Colonic mucosa (tissue), 4 donors: Measurements from ENCODE around the gene FANCE. TPM values are rescaled to one million over a fixed set of nuclear protein-coding genes. Genes with fewer than 3 reads are reported as not detected.

ENCODE experiments used
- DNase-seq: peaks from one replicate; pipeline ENCODE4 v3.0.0-alpha.2; 2020
- H3K27ac ChIP-seq: fragments of 200-600 bp; one replicate; pipeline ENCODE4 v1.8.0; 2021
- H3K27me3 ChIP-seq: fragments of 200-600 bp; one replicate; pipeline ENCODE4 v1.8.0; 2021
- H3K36me3 ChIP-seq: fragments of 200-600 bp; one replicate; pipeline ENCODE4 v1.8.0; 2021
- H3K4me1 ChIP-seq: fragments of 200-600 bp; one replicate; pipeline ENCODE4 v1.8.0; 2021; ENCODE audit warnings: mild to moderate bottlenecking
- H3K4me3 ChIP-seq: fragments of 200-600 bp; one replicate; pipeline ENCODE4 v1.8.0; 2021
- H3K9ac ChIP-seq, 2 donors: one replicate each; pipeline ENCODE4 v1.7.0; 2013; ENCODE audit warnings: control low read depth in 2 of 2, low read depth in 2 of 2, low read length in 2 of 2
- H3K9me3 ChIP-seq: fragments of 200-600 bp; one replicate; pipeline ENCODE4 v1.8.0; 2021
- intact Hi-C: fragments of 100-400 bp; cut with DNase I; formaldehyde crosslinking; loops from one replicate; pipeline ENCODE4 v1.14.1; 2022
- total RNA-seq, 2 donors: library from RNA; stranded (reverse); fragmentation: NEBNext Ultra II Directional in 1 of 2; extraction: Animal tissue kit (Norgen Biotek cat#: 25700) in 1 of 2; gene quantifications; one replicate each; pipeline ENCODE4 v1.2.1, GENCODE V29; 2021
- TF ChIP-seq, protein P1 (sequence below): fragments of 200-600 bp; IDR thresholded peaks from one replicate; pipeline ENCODE4 v1.8.0; 2022; ENCODE audit warnings: antibody characterized with exemption, mild to moderate bottlenecking
- donor health status: healthy.
- donor health status: DM: no; HTN: no; CAD: no.
- donor health status: DM: no; HTN: no; CAD: no.

Gene FANCE
- total RNA-seq, 2 donors from 2014 or later = 3.7 to 10.7 TPM

DNA sequence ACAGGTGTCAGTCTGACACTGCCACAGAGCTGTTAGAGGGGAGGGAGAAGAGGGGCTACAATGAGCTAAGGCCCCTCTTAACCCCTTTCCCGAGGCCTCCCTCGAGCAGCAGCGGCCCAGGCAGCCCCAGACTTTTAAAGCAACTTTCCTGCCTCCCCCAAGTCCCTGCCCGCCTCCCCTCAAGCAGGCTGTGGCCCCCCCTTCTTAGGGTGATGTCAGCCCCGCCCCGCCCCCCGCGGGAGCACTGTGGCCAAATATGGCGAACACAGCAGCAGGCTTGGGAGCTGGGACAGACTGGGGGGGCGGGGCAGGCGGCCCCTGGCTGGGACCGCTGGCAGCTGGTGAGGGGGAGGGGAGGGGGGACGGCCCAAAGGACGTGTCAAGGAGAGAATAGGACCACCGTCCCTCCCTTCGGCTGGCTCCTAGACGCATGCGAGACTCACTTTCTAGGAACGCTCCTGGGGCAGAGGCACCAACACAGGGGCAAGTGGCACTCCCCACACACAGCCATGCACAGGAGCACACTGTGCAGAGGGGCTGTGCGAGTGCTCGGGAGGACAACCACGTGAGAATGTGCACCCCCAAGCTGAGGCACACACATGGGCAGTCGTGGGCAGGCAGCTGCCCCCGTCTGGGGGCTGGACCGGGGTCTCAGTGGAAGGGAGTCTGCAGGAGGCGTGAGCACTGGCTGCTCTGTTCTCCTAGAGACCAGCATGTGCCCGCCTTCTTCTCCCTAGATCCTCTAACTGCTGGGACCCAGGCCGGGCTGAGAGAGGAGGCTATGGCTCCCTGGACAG lies 38.1 kb downstream of the FANCE start:
- H3K9me3 ChIP-seq = no peaks in the 10 kb centered on the region
- H3K9ac ChIP-seq = peak overlapping the region; percentile 18 to 34
- peak; percentile 59 for DNase-seq
- peak overlapping the region; percentile 94 for H3K27ac ChIP-seq
- no peaks in the 10 kb centered on the region for H3K36me3 ChIP-seq
- TF ChIP-seq, protein P1, sequence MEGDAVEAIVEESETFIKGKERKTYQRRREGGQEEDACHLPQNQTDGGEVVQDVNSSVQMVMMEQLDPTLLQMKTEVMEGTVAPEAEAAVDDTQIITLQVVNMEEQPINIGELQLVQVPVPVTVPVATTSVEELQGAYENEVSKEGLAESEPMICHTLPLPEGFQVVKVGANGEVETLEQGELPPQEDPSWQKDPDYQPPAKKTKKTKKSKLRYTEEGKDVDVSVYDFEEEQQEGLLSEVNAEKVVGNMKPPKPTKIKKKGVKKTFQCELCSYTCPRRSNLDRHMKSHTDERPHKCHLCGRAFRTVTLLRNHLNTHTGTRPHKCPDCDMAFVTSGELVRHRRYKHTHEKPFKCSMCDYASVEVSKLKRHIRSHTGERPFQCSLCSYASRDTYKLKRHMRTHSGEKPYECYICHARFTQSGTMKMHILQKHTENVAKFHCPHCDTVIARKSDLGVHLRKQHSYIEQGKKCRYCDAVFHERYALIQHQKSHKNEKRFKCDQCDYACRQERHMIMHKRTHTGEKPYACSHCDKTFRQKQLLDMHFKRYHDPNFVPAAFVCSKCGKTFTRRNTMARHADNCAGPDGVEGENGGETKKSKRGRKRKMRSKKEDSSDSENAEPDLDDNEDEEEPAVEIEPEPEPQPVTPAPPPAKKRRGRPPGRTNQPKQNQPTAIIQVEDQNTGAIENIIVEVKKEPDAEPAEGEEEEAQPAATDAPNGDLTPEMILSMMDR = no peak
- no peaks in the 10 kb centered on the region for H3K27me3 ChIP-seq
- peaks cover 42% of the 10 kb centered on the region for H3K4me1 ChIP-seq
- no peak overlapping the region for H3K4me3 ChIP-seq
- intact Hi-C loops = no loop called here

DNA sequence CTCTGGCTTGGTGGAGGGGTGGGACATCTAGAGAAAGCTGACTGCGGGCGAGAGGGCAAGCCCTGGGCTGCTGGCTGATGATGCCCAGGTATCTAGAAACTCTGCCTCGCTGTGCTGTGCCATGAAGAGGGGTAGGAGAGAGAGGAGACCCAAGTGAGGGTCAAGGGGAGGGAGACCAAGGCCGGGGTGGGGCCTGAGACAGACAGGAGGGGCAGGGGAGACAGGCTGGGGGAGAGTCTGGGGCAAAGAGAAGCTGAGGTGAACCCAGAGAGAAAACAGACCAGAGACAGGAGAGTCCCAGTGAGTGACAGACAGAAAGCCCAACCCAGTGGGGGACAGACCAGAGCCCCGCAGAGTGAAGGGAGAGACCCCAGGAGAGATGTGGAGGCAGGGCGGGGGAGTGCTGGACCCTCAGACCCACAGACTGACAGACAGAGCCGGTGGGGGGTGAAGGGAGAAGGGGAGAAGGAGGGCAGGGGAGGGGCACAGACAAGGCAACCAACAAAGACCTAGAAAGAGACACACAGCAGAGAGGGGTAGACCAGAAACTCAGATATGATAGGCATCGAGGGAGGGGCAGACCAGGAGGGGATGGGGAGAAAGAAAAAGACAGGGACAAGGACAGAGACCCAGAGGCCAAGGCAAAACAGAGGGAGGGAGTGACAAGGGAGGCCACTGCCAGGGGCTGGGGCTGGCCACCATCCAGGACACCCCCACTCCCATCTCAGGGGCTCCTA lies 38.9 kb downstream of the FANCE start:
- Histone ChIP-seq H3K27me3 (no peaks in the 10 kb centered on the region), H3K27ac (peak overlapping the region; percentile 65), H3K9ac (peak overlapping the region; percentile 13 to 34), H3K4me1 (peaks cover 37% of the 10 kb centered on the region), H3K4me3 (no peak overlapping the region), H3K9me3 (no peaks in the 10 kb centered on the region), H3K36me3 (no peaks in the 10 kb centered on the region)
- DNase-seq = no peak
- intact Hi-C loops = no loop called here
- TF ChIP-seq, protein P1 = no peak

DNA sequence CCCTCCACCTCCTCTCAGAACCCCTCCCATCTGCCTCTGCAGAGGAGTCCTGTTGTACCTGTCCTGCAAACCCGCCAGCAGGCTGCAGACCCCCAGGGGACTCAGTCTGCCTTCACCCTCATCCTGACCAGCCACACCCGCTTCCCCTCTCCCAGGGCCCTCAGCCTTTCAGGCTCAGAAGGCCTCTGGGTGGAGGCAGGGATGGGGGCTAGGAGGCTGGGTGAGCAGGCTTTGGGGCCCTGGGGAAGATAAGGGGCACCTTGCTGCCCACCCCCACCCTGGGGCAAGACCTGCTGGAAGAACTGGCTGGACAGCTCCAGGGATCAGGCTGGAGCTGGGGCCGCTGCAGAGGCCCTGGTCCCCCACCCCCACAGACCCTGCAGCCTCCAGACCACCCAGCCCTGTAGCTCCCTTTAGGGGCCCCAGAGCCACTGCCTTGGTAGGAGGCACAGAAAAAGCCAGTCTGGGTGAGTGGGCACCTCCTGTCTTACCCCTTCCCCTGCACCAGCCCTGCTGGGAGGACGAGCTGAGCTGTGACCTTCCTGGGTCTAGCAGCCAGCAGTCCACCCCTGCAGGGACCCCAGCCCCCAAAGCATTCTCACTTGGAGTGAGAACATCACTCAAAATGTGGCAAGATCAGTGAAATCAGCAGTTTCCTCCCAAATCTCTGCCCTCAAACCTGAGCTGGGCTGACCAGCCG lies 39.6 kb downstream of the FANCE start:
- TF ChIP-seq, protein P1 = no peak
- Histone ChIP-seq H3K36me3 (no peaks in the 10 kb centered on the region), H3K27me3 (no peaks in the 10 kb centered on the region), H3K9ac (peak overlapping the region; percentile 14 to 53), H3K9me3 (no peaks in the 10 kb centered on the region), H3K4me1 (peaks cover 30% of the 10 kb centered on the region), H3K4me3 (no peak overlapping the region), H3K27ac (peak overlapping the region; percentile 34)
- DNase-seq = no peak
- intact Hi-C loops = no loop called here

DNA sequence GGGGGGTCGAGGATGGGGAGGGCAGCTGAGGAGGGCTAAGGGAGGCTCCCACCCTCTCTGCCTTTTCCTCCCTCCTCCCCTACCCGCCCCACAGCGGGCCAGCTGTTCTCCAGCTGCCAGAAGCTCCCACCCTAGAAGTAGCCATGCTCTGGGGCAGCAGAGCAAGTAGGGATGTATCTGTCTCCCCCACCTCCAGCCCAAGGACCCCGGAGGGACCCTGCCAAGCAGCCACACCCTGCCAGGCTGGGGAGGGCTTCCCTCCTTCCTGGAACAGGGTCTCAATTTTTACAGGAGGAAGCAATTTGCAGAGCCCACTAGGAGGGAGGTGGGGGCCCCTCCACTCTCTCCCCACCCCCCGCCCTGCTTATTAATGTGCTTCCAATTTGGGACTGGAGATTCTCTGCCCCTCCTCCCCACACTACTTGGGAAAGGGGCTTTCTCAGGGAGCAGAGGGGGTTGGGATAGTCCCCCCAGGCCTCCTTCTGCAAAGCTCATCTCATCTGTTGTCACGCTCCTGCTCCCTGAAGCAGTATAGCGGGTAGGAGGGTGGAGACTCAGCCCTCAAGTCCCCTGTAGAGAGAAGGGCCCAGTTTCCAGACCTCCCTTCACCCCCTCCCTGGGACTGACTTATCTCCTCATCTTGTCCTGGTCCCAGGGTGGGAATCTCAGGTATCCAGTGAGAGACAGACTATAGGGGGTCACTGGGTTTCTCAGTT lies 40.3 kb downstream of the FANCE start:
- no peaks in the 10 kb centered on the region for H3K9me3 ChIP-seq
- H3K27me3 ChIP-seq = peaks cover 2% of the 10 kb centered on the region
- DNase-seq = no peak
- TF ChIP-seq, protein P1 = no peak
- intact Hi-C loops = no loop called here
- no peaks in the 10 kb centered on the region for H3K36me3 ChIP-seq
- peak overlapping the region; percentile 34 for H3K27ac ChIP-seq
- H3K9ac ChIP-seq = peak overlapping the region; percentile 41 to 53
- H3K4me1 ChIP-seq = peaks cover 23% of the 10 kb centered on the region
- no peak overlapping the region for H3K4me3 ChIP-seq

DNA sequence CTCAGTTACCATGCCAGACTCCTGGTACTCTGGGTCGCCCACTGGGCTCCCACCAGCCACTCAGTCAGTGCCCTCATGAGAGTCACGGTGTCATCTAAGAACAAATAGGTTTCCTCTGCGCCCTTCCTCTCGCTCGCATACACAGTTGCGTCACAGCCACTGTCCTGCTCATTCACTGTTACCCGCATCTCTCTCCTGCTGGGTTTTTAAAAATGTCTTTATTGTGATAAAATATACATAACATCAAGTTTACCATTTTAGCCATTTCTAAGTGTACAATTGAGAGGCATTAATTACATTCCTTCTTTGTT lies 40.8 kb downstream of the FANCE start:
- H3K27ac ChIP-seq = no peak overlapping the region
- TF ChIP-seq, protein P1 = no peak
- no peak overlapping the region for H3K4me3 ChIP-seq
- H3K27me3 ChIP-seq = peaks cover 6% of the 10 kb centered on the region
- intact Hi-C loops = no loop called here
- peak overlapping the region in 1 of 2 donors; percentile 65 for H3K9ac ChIP-seq
- no peaks in the 10 kb centered on the region for H3K36me3 ChIP-seq
- H3K9me3 ChIP-seq = no peaks in the 10 kb centered on the region
- H3K4me1 ChIP-seq = peaks cover 24% of the 10 kb centered on the region
- DNase-seq = no peak
